IPS-18a (cell line): ENCODE data around the gene SORCS2.

Experiments
- H3K27ac ChIP-seq: one replicate; pipeline ENCODE4 v1.5.1; 2013; ENCODE audit warnings: low read length
- H3K27me3 ChIP-seq: one replicate; pipeline ENCODE4 v1.6.1; 2013; ENCODE audit warnings: mild to moderate bottlenecking, low read length; ENCODE audit not compliant: control insufficient read depth, insufficient read depth
- H3K36me3 ChIP-seq: one replicate; pipeline ENCODE4 v1.6.1; 2013; ENCODE audit warnings: low read depth, low read length; ENCODE audit not compliant: control insufficient read depth
- H3K4me1 ChIP-seq: one replicate; pipeline ENCODE4 v1.6.1; 2013; ENCODE audit warnings: low read depth, low read length; ENCODE audit not compliant: control insufficient read depth
- H3K4me3 ChIP-seq: one replicate; pipeline ENCODE4 v1.5.1; 2013; ENCODE audit warnings: low read length
- H3K9ac ChIP-seq: one replicate; pipeline ENCODE4 v1.6.1; 2013; ENCODE audit warnings: mild to moderate bottlenecking, low read length, moderate library complexity
- H3K9me3 ChIP-seq: one replicate; pipeline ENCODE4 v1.6.1; 2013; ENCODE audit warnings: low read depth, low read length; ENCODE audit not compliant: control insufficient read depth

The SORCS2 gene

GRCh38 chr4:7320206-7320797, 128.0 kb downstream of the SORCS2 start:
- H3K9me3 ChIP-seq, result no peaks in the 10 kb centered on the region
- no peak overlapping the region for H3K27ac ChIP-seq
- H3K27me3 ChIP-seq, result no peaks in the 10 kb centered on the region
- no peak overlapping the region for H3K9ac ChIP-seq
- H3K36me3 ChIP-seq, result no peaks in the 10 kb centered on the region
- peaks cover 8% of the 10 kb centered on the region for H3K4me1 ChIP-seq
- no peak overlapping the region for H3K4me3 ChIP-seq

- Histone ChIP-seq H3K9me3 (no peaks in the 10 kb centered on the region), H3K9ac (no peak overlapping the region), H3K4me1 (peaks cover 8% of the 10 kb centered on the region), H3K27ac (no peak overlapping the region), H3K27me3 (no peaks in the 10 kb centered on the region), H3K36me3 (no peaks in the 10 kb centered on the region), H3K4me3 (no peak overlapping the region)
Observed at GRCh38 chr4:7322166-7322991, 130.0 kb downstream of the SORCS2 start.

- no peak overlapping the region for H3K9ac ChIP-seq
- H3K27me3 ChIP-seq, result no peaks in the 10 kb centered on the region
- no peaks in the 10 kb centered on the region for H3K36me3 ChIP-seq
- H3K4me3 ChIP-seq, result no peak overlapping the region
- no peaks in the 10 kb centered on the region for H3K9me3 ChIP-seq
- no peak overlapping the region for H3K27ac ChIP-seq
- H3K4me1 ChIP-seq, result peaks cover 8% of the 10 kb centered on the region
Observed at GRCh38 chr4:7323461-7323871, 131.1 kb downstream of the SORCS2 start.

- H3K4me1 ChIP-seq, result peaks cover 8% of the 10 kb centered on the region
- no peak overlapping the region for H3K9ac ChIP-seq
- no peak overlapping the region for H3K4me3 ChIP-seq
- no peaks in the 10 kb centered on the region for H3K36me3 ChIP-seq
- no peaks in the 10 kb centered on the region for H3K27me3 ChIP-seq
- no peak overlapping the region for H3K27ac ChIP-seq
- no peaks in the 10 kb centered on the region for H3K9me3 ChIP-seq
Observed at GRCh38 chr4:7323872-7324650, 131.7 kb downstream of the SORCS2 start.

- H3K9ac ChIP-seq, result no peak overlapping the region
- H3K27me3 ChIP-seq, result no peaks in the 10 kb centered on the region
- H3K4me1 ChIP-seq, result peaks cover 8% of the 10 kb centered on the region
- no peaks in the 10 kb centered on the region for H3K9me3 ChIP-seq
- no peak overlapping the region for H3K27ac ChIP-seq
- no peaks in the 10 kb centered on the region for H3K36me3 ChIP-seq
- H3K4me3 ChIP-seq, result no peak overlapping the region
Observed at GRCh38 chr4:7324651-7325121, 132.3 kb downstream of the SORCS2 start.

- Histone ChIP-seq H3K27me3 (no peaks in the 10 kb centered on the region), H3K9ac (no peak overlapping the region), H3K4me3 (no peak overlapping the region), H3K4me1 (peaks cover 8% of the 10 kb centered on the region), H3K27ac (no peak overlapping the region), H3K36me3 (no peaks in the 10 kb centered on the region), H3K9me3 (no peaks in the 10 kb centered on the region)
Observed at GRCh38 chr4:7325541-7325940, 133.2 kb downstream of the SORCS2 start.

GRCh38 chr4:7326306-7326692, 134.0 kb downstream of the SORCS2 start:
- Histone ChIP-seq H3K36me3 (no peaks in the 10 kb centered on the region), H3K27ac (no peak overlapping the region), H3K4me1 (peaks cover 8% of the 10 kb centered on the region), H3K9me3 (no peaks in the 10 kb centered on the region), H3K27me3 (no peaks in the 10 kb centered on the region), H3K4me3 (no peak overlapping the region), H3K9ac (no peak overlapping the region)

GRCh38 chr4:7326693-7327340, 134.5 kb downstream of the SORCS2 start:
- no peak overlapping the region for H3K4me3 ChIP-seq
- no peaks in the 10 kb centered on the region for H3K9me3 ChIP-seq
- H3K36me3 ChIP-seq, result no peaks in the 10 kb centered on the region
- H3K27ac ChIP-seq, result no peak overlapping the region
- H3K4me1 ChIP-seq, result peaks cover 8% of the 10 kb centered on the region
- no peaks in the 10 kb centered on the region for H3K27me3 ChIP-seq
- H3K9ac ChIP-seq, result no peak overlapping the region

GRCh38 chr4:7327341-7327885, 135.1 kb downstream of the SORCS2 start:
- peaks cover 6% of the 10 kb centered on the region for H3K4me1 ChIP-seq
- H3K9me3 ChIP-seq, result no peaks in the 10 kb centered on the region
- no peak overlapping the region for H3K9ac ChIP-seq

GRCh38 chr4:7328162-7328912, 136.0 kb downstream of the SORCS2 start:
- H3K27ac ChIP-seq, result no peak overlapping the region
- no peaks in the 10 kb centered on the region for H3K27me3 ChIP-seq
- H3K4me3 ChIP-seq, result no peak overlapping the region
- H3K9ac ChIP-seq, result no peak overlapping the region
- H3K9me3 ChIP-seq, result no peaks in the 10 kb centered on the region
- H3K36me3 ChIP-seq, result no peaks in the 10 kb centered on the region
- H3K4me1 ChIP-seq, result no peaks in the 10 kb centered on the region

More at GRCh38 chr4:7327341-7327885, 135.1 kb downstream of the SORCS2 start:
- no peak overlapping the region for H3K27ac ChIP-seq
- H3K27me3 ChIP-seq, result no peaks in the 10 kb centered on the region
- H3K4me3 ChIP-seq, result no peak overlapping the region
- no peaks in the 10 kb centered on the region for H3K36me3 ChIP-seq
